Stomach (tissue), 4 donors: ENCODE results near the gene FOXO4.

Experiments used
- CTCF ChIP-seq, 7 experiments: fragments of 450-650 bp in 4 of 7; fragments of 200-600 bp in 3 of 7; sonication (generic) in 3 of 7; IDR thresholded peaks; one replicate each; pipeline ENCODE4 v1.5.1; 2016 to 2019; ENCODE audit warnings: antibody characterized with exemption in 7 of 7, control low read depth in 2 of 7, mild to moderate bottlenecking in 1 of 7
- EP300 ChIP-seq: sonication (generic); formaldehyde crosslinking; IDR thresholded peaks from one replicate; pipeline ENCODE4 v1.6.1; 2017; ENCODE audit warnings: antibody characterized with exemption
- POLR2A ChIP-seq, 4 donors: fragments of 450-650 bp; IDR thresholded peaks; one replicate each; pipeline ENCODE4 v1.6.1; 2016; ENCODE audit warnings: antibody characterized with exemption in 4 of 4, control low read depth in 2 of 4, mild to moderate bottlenecking in 1 of 4, moderate library complexity in 1 of 4
- POLR2AphosphoS5 ChIP-seq, 3 donors: sonication (generic); formaldehyde crosslinking; IDR thresholded peaks; one replicate each; pipeline ENCODE4 v1.6.1; 2016; ENCODE audit warnings: antibody characterized with exemption in 3 of 3

GRCh38 chrX:71100581-71101505, 5.2 kb downstream of the FOXO4 start:
- no peak for TF ChIP-seq CTCF (IDR thresholded peaks at IDR 0.05)
- no peak for TF ChIP-seq EP300
- no peak for TF ChIP-seq POLR2A (IDR thresholded peaks at IDR 0.05)
- no peak for TF ChIP-seq POLR2AphosphoS5 (IDR thresholded peaks at IDR 0.05)
